Measurements from ENCODE around the gene FBXO34.

The FBXO34 gene

DNA sequence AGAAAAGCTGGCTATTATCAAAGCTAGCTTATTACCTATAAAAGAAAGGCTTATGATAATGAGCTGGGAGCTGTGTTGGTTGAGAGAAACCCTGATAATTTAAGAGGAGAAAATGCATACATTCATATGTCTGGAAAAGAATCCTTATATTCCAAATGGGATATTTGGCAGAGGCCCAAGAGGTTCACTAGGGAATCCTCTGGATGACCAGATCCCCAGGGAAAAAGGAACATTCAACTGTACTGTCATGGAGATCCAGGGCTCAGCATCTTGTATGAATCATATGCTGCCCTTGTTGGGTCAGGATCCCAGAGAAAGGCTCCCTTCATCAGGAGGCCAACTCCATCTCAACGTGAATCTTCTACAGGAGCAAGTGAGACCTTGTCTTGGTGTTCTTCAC is 16.6 kb upstream of the FBXO34 start:
- H3K36me3 Mint-ChIP-seq (ENCODE audit: low read depth): no peaks in the 10 kb centered on the region
- no peaks in the 10 kb centered on the region for H3K9me3 Mint-ChIP-seq
- peaks cover 8% of the 10 kb centered on the region for H3K27me3 Mint-ChIP-seq
- no peak overlapping the region for H3K4me3 Mint-ChIP-seq
- no peaks in the 10 kb centered on the region for H3K4me1 Mint-ChIP-seq (ENCODE audit: low read depth)
- H3K27ac Mint-ChIP-seq: no peak overlapping the region

DNA sequence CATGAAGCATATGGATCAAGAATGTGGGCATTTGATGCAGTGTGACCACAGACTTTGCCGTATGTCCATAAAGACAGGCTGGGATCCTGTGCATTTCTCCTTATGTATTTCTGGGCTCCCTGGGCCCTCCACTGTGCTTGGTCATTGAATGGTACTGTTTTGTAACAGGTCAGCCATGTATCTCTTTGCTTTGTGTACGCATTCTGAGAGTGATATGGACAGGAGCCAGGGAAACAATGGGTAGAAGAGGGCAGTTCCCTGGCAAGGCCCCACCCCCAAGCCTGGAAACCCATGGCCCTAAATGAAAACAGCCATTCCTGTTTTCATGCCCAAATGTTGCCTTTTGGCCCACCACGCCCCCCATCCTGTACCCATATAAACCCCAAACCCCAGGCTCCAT is 15.2 kb upstream of the FBXO34 start:
- Mint-ChIP-seq H3K27ac (no peak overlapping the region), H3K36me3 (ENCODE audit: low read depth) (no peaks in the 10 kb centered on the region)

DNA sequence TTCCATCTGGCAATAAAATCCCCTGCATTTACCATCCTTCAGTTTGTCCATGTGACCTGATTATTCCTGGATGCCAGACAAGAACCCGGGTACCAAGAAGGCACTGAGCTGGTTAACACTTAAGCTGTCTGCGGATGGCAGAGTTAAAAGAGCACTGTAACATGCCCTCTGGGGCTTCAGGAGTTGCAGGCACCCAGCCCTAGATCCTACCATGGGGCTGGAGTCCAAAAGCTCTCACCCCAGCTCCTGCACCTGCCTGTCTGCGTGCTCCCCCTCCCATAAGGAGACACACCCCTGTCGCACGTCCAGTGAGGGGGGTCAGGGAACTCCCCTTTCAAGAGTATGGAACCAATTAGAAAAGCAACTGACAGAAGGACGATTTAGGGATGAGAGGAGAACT is 14.6 kb upstream of the FBXO34 start:
- Mint-ChIP-seq H3K27me3 (peaks cover 8% of the 10 kb centered on the region), H3K9me3 (no peaks in the 10 kb centered on the region), H3K36me3 (ENCODE audit: low read depth) (no peaks in the 10 kb centered on the region), H3K27ac (no peak overlapping the region), H3K4me3 (no peak overlapping the region), H3K4me1 (ENCODE audit: low read depth) (no peaks in the 10 kb centered on the region)

More for the DNA sequence above, 15.2 kb upstream of the FBXO34 start:
- Mint-ChIP-seq H3K27me3 (peaks cover 8% of the 10 kb centered on the region), H3K4me3 (no peak overlapping the region), H3K4me1 (ENCODE audit: low read depth) (no peaks in the 10 kb centered on the region), H3K9me3 (no peaks in the 10 kb centered on the region)

DNA sequence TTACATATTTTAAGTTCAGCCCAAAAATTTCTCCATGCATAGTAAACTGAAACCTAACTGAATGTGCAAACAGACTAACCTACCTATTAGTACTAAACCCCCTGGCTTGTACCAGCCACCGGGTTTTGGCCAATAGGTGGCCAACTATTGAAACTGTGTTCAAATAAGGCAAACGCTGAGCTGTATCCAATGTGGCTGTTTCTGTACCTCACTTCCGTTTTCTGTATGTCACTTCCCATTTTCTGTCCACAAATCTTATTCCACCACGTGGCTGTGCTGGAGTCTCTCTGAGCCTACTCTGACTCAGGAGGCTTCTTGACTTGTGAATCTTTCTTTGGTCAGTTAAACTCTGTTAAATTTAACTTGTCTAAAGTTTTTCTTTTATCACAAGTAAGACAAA is 6.0 kb upstream of the FBXO34 start:
- no peak overlapping the region for H3K4me3 Mint-ChIP-seq
- no peaks in the 10 kb centered on the region for H3K27me3 Mint-ChIP-seq
- no peak overlapping the region for H3K27ac Mint-ChIP-seq
- H3K9me3 Mint-ChIP-seq: no peaks in the 10 kb centered on the region
- no peaks in the 10 kb centered on the region for H3K36me3 Mint-ChIP-seq (ENCODE audit: low read depth)
- no peaks in the 10 kb centered on the region for H3K4me1 Mint-ChIP-seq (ENCODE audit: low read depth)

DNA sequence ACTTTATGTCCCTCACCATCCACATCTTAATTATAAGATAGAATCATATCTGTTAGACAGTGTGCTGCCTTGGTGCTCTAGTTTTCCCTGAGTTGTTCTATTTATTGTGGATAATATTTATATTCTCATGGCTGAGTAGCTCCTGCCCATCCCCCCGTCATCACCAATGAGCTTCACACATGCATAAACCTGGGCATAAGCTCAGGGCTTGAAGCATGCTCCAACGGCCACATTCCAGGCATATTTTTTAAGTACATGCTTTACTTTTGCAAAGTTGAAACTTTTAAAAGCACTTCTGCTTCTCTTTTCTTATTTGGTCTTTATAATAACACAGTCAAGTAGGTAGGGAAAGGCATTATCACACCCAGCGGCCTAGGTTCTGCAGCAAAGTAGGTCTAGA is 3.4 kb upstream of the FBXO34 start:
- Mint-ChIP-seq H3K27me3 (no peaks in the 10 kb centered on the region), H3K27ac (no peak overlapping the region), H3K36me3 (ENCODE audit: low read depth) (no peaks in the 10 kb centered on the region), H3K9me3 (no peaks in the 10 kb centered on the region), H3K4me1 (ENCODE audit: low read depth) (peaks cover 18% of the 10 kb centered on the region), H3K4me3 (no peak overlapping the region)

DNA sequence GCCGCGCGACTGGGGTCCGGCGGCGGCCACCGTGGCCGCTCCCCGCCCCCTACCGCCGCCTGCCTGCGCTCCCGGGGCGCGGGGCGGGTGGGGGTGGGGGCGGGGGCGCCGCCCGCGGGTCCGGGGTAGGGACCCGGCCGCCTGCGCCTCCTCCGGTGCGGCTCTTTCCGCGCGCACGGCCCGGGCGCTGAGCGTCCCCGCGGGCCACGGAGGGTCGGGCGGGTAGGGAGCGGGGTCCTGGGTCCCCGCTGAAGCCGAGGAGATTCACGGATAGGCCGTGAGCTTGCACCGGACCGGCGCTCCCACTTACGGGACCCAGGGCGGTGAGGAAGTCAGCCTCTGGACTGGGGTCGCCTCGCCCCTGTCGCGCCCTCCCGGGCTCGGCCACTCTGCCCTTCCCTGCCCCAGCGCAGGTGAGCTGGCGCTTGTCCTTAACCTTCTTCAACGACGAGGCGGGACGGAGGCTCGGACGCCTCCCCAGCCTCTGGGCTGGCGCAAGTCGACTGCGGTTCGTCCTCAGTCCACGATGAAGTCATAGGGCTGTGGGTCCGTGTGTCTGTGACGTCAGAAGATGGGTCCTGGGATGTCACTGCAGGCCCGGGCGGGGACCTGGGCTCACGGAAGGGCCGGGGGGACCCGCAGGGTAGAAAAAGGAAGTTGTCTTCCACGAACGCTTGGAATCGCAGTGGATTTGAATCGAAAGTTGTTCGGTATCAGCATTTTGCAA is 514 bp downstream of the FBXO34 start:
- Mint-ChIP-seq H3K9me3 (no peaks in the 10 kb centered on the region), H3K4me1 (ENCODE audit: low read depth) (peaks cover 50% of the 10 kb centered on the region), H3K27me3 (no peaks in the 10 kb centered on the region), H3K4me3 (peak overlapping the region; percentile 92), H3K27ac (peak overlapping the region; percentile 94), H3K36me3 (ENCODE audit: low read depth) (no peaks in the 10 kb centered on the region)

DNA sequence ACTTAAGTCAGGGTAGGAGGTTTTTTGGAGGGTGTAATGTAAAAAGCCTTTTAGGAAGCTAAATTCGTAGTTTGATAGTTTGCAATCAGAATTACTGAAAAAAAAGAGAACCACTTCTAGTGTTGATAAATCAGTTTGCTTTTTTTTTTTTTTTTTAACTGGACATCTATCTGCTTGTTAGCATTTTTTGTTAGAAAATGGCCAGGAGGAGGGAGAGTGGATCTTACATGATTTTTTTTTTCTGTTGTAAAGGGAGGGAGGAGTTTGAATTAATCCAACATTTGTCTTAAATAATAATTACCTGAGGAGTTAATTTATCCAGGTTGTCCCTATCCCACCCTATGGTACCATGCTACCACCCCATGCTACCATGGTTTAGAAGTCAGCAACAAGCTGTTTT is 1.2 kb downstream of the FBXO34 start:
- Mint-ChIP-seq H3K9me3 (no peaks in the 10 kb centered on the region), H3K27me3 (no peaks in the 10 kb centered on the region), H3K27ac (peak overlapping the region; percentile 94), H3K4me1 (ENCODE audit: low read depth) (peaks cover 57% of the 10 kb centered on the region), H3K36me3 (ENCODE audit: low read depth) (no peaks in the 10 kb centered on the region), H3K4me3 (peak overlapping the region; percentile 92)

DNA sequence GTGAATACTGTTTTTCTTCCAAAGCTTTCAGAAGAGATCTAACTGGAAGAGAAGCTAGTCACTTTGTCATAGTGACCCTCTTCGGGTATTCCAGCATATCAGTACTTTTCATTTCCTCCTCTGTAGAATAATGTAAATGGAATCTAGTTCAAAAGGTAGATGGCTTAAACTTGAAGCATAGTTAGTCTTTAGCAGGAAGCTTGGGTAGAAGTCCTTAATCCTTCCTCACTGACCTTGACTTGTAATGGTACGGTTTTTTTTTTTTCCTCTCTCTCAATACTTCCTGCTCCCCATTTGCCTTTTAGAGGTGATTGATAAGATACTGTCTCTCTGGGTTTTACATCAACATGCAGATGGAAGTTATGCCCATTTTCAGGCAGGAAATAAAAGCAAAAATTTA is 1.7 kb downstream of the FBXO34 start:
- Mint-ChIP-seq H3K27me3 (no peaks in the 10 kb centered on the region), H3K36me3 (ENCODE audit: low read depth) (no peaks in the 10 kb centered on the region), H3K27ac (no peak overlapping the region), H3K4me3 (peak overlapping the region; percentile 92), H3K4me1 (ENCODE audit: low read depth) (peaks cover 62% of the 10 kb centered on the region), H3K9me3 (no peaks in the 10 kb centered on the region)

DNA sequence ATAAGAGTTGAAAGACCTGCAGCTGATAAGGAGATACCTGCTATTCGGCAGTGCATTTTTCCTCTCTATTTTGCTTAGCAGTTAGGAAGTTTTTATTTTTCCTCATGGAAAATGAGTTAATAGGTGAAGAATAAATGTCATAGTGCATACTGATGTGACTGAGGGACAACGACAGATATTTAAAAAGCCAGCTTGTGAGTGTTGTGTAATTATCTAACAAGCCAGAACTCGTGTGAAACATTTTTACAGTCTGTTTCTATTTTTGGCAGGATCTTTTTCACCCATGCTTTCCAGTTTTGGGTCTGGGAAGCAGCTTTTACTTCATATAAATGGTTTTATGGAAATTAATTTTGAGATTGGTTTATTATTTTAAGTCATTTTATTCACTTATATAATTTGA is 2.9 kb downstream of the FBXO34 start:
- no peak overlapping the region for H3K27ac Mint-ChIP-seq
- peaks cover 69% of the 10 kb centered on the region for H3K4me1 Mint-ChIP-seq (ENCODE audit: low read depth)
- no peaks in the 10 kb centered on the region for H3K36me3 Mint-ChIP-seq (ENCODE audit: low read depth)
- H3K9me3 Mint-ChIP-seq: no peaks in the 10 kb centered on the region
- no peak overlapping the region for H3K4me3 Mint-ChIP-seq
- H3K27me3 Mint-ChIP-seq: no peaks in the 10 kb centered on the region

DNA sequence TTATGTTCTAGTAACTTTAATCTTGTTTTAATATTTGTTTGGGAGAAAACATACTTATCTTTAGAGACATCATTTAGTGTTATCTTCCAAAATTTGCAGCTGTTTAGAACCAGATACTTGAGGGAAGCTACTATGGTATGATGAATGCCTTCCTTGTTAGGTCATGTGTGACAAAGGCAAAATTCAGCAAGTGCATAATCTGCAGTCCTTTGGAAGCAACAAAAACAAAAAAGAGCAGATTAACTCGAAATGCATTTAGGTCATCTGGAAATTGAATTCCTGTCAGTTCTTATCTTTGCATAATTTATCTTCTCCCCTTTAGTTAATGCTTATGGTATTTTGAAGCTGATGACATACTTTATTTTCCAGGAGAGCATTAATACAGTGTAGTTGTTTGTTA is 3.5 kb downstream of the FBXO34 start:
- no peak overlapping the region for H3K4me3 Mint-ChIP-seq
- H3K27ac Mint-ChIP-seq: no peak overlapping the region
- peaks cover 4% of the 10 kb centered on the region for H3K36me3 Mint-ChIP-seq (ENCODE audit: low read depth)
- peaks cover 74% of the 10 kb centered on the region for H3K4me1 Mint-ChIP-seq (ENCODE audit: low read depth)
- no peaks in the 10 kb centered on the region for H3K27me3 Mint-ChIP-seq
- H3K9me3 Mint-ChIP-seq: no peaks in the 10 kb centered on the region

DNA sequence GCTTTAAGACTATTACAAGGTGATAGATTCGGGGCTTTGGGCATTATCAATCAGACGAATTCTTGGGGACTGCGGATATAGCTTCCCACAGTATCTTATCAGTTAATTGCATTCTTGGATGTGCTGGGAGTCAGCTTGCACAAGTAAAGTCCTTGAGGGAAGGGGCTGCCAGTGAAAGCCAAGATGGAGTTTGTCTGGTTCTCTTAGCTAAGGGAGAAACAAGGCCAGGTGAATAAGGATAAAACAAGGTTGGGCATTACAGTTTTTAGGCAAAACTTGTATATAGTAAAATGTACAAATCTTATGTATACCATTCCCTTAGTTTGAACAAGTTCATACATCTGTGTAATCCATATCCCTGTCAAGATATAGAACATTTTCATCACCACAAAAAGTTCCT is 5.5 kb downstream of the FBXO34 start:
- Mint-ChIP-seq H3K9me3 (no peaks in the 10 kb centered on the region), H3K27me3 (no peaks in the 10 kb centered on the region), H3K36me3 (ENCODE audit: low read depth) (peaks cover 5% of the 10 kb centered on the region), H3K4me3 (no peak overlapping the region), H3K4me1 (ENCODE audit: low read depth) (peaks cover 65% of the 10 kb centered on the region), H3K27ac (no peak overlapping the region)

DNA sequence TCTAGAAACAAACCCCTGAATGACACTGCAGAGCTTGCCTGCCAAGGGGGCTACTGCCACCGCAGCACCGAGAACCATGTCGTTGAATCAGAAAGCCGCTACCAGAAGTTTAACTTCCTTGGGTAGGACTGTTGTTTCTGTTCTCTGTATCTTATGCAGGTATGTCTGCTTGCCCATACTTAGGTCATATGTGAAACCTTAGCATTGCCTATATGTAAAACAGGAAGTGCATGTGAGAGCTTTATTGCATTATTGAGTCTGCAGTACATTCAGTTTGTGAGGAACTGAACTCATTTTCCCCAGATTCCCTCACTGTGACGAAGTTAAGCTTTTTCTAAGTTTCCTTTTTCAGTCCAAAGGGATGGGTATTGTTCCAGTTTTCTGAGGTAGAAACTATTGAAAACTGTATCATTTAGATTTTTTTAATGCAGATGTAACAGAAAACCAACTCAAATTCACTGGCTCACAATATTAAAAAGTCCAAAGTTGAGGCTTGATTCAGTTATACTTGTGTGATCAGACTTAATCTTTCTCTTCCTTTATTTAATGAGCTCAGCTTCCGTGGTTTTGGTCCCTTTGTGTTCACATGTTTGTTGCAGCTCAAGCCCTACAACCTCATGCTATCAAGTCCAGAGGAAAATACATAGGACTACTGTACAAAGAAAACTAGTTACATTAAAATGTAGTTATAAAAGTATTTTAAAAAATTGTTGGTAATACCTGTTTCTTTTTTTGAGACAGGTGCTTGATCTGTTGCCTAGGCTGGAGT is 6.9 kb downstream of the FBXO34 start:
- no peaks in the 10 kb centered on the region for H3K27me3 Mint-ChIP-seq
- H3K4me1 Mint-ChIP-seq (ENCODE audit: low read depth): peaks cover 63% of the 10 kb centered on the region
- H3K9me3 Mint-ChIP-seq: no peaks in the 10 kb centered on the region
- H3K27ac Mint-ChIP-seq: peak overlapping the region; percentile 36
- peaks cover 5% of the 10 kb centered on the region for H3K36me3 Mint-ChIP-seq (ENCODE audit: low read depth)
- peak overlapping the region; percentile 40 for H3K4me3 Mint-ChIP-seq

DNA sequence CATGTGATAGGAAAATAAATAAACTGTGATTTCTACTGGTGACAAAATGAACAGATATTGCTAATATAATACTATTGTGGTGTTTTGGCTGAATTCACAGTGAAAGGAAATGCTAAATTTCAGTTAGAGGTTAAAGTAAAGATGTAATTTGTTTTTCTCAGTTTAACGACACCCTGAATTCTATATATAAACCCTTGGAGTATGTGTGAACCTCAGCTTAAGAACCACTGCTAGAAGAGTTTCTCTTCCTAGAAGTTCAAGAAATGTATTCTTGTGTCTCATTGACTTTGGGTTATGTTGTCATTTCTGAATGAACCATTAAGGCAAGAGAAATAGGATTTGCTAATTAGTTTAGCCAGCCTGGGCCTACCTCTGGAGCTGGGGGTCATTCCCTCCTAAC is 8.2 kb downstream of the FBXO34 start:
- no peak overlapping the region for H3K4me3 Mint-ChIP-seq
- H3K9me3 Mint-ChIP-seq: no peaks in the 10 kb centered on the region
- peaks cover 5% of the 10 kb centered on the region for H3K36me3 Mint-ChIP-seq (ENCODE audit: low read depth)
- H3K27ac Mint-ChIP-seq: no peak overlapping the region
- no peaks in the 10 kb centered on the region for H3K27me3 Mint-ChIP-seq
- peaks cover 52% of the 10 kb centered on the region for H3K4me1 Mint-ChIP-seq (ENCODE audit: low read depth)

DNA sequence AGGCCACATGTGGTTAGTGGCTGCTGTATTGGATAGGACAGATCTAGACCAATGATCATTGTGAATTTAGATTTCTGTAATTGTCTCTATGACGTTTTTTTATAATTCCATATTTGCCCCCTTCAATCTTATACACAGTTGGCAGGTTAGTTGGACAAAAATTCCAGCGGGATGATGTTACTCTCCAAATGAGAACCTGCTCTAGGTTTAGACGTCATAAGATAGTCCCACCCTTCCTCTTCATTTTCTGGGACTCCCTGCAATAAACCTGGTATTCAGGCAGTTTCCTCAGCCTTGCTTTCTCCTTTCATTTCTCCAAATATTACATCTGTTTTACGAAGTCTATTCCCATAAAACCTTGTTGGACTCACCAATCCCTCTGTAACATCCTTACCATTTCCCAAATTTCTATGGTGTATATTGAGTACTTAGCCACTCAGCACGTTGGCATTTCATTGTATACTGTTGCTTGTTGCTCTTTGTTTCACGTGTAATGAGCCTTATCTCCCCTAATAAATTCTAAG is 10.2 kb downstream of the FBXO34 start:
- H3K27me3 Mint-ChIP-seq: no peaks in the 10 kb centered on the region
- peaks cover 19% of the 10 kb centered on the region for H3K36me3 Mint-ChIP-seq (ENCODE audit: low read depth)
- peaks cover 48% of the 10 kb centered on the region for H3K4me1 Mint-ChIP-seq (ENCODE audit: low read depth)
- H3K4me3 Mint-ChIP-seq: no peak overlapping the region
- H3K27ac Mint-ChIP-seq: no peak overlapping the region
- no peaks in the 10 kb centered on the region for H3K9me3 Mint-ChIP-seq

DNA sequence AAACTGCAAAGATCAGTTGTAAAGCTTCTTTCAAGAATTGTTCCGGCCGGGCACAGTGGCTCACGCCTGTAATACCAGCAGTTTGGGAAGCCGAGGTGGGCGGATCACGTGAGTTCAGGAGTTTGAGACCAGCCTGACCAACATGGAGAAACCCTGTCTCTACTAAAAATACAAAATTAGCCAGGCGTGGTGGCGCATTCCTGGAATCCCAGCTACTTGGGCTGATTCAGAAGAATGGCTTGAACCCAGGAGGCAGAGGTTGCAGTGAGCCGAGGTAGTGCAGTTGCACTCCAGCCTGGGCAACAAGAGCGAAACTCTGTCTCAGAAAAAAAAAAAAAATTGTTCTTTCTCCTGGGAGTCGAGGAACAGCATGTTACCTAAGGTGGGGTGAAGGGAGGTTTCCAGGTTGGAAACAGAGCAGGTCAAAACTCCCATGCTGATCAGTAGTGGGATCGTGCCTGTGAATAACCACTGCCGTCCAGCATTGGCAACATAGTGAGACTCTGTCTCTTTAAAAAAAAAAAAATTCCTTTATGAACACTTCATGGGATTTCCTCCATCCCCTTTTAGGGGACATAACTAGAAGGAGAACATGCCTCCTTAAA is 13.9 kb downstream of the FBXO34 start:
- Mint-ChIP-seq H3K27me3 (no peaks in the 10 kb centered on the region), H3K27ac (no peak overlapping the region), H3K4me1 (ENCODE audit: low read depth) (peaks cover 44% of the 10 kb centered on the region), H3K9me3 (no peaks in the 10 kb centered on the region), H3K4me3 (no peak overlapping the region), H3K36me3 (ENCODE audit: low read depth) (peaks cover 19% of the 10 kb centered on the region)

Measured in stimulated activated naive CD8-positive, alpha-beta T cell treated with anti-CD3 and anti-CD28 coated beads, Interleukin-15, Interleukin-2, amounts not matched to agents 100 ng/mL and 50 ng/mL, for 24 hours (primary cell).